DND-41 (cell line): ENCODE data around the gene SLC25A39.
A peak's percentile ranks its signal among the peaks of the same experiment; 100 is the strongest.
"Not testable (repeated sequence)": the region's sequence is repeated elsewhere in the genome, so short reads cannot be mapped to it uniquely, and the experiment has no call there.

Experiments
- ATAC-seq: fragments of 200-7000 bp; cut with Tn5 transposase; 3 replicates; pipeline ENCODE4 v1.9.1; 2021; ENCODE audit warnings: low read depth; ENCODE audit not compliant: insufficient read depth
- DNase-seq: peaks from one replicate; pipeline ENCODE4 v3.0.0-alpha.2; 2020
- H2AFZ ChIP-seq: 2 replicates; pipeline ENCODE4 v1.6.0; 2012; ENCODE audit warnings: low read depth, low read length
- H3K27ac ChIP-seq: 2 replicates; pipeline ENCODE4 v1.5.1; 2012; ENCODE audit warnings: low read length, inconsistent platforms
- H3K27me3 ChIP-seq: fragments of 200-600 bp; sonication (generic); 2 replicates; pipeline ENCODE4 v1.6.0; 2012; ENCODE audit warnings: low read length, mild to moderate bottlenecking, inconsistent platforms; ENCODE audit not compliant: insufficient read depth, poor library complexity
- H3K36me3 ChIP-seq: 2 replicates; pipeline ENCODE4 v1.5.1; 2012; ENCODE audit warnings: low read length, inconsistent platforms; ENCODE audit not compliant: insufficient read depth
- H3K4me1 ChIP-seq: 2 replicates; pipeline ENCODE4 v1.5.1; 2012; ENCODE audit warnings: mild to moderate bottlenecking, low read length; ENCODE audit not compliant: insufficient read depth
- H3K4me2 ChIP-seq: 2 replicates; pipeline ENCODE4 v1.6.0; 2012; ENCODE audit warnings: mild to moderate bottlenecking, moderate library complexity, low read length, inconsistent platforms; ENCODE audit not compliant: insufficient read depth
- H3K4me3 ChIP-seq, 2 experiments: fragments of 200-600 bp in 1 of 2; shearing (Covaris generic) in 1 of 2; 2 replicates each; pipeline ENCODE4 v1.5.1; 2012 to 2016; ENCODE audit warnings: inconsistent platforms in 2 of 2, low read length in 2 of 2, mild to moderate bottlenecking in 2 of 2, low read depth in 1 of 2, moderate library complexity in 1 of 2
- H3K79me2 ChIP-seq: 2 replicates; pipeline ENCODE4 v1.6.0; 2012; ENCODE audit warnings: low read length, inconsistent platforms; ENCODE audit not compliant: insufficient read depth
- H3K9ac ChIP-seq: 2 replicates; pipeline ENCODE4 v1.6.0; 2012; ENCODE audit warnings: low read depth, mild to moderate bottlenecking, inconsistent platforms, low read length, moderate library complexity
- H3K9me3 ChIP-seq: 2 replicates; pipeline ENCODE4 v1.5.1; 2012; ENCODE audit warnings: low read length, moderate library complexity, mild to moderate bottlenecking, inconsistent platforms; ENCODE audit not compliant: insufficient read depth, severe bottlenecking
- H4K20me1 ChIP-seq: 2 replicates; pipeline ENCODE4 v1.6.0; 2012; ENCODE audit warnings: low read length; ENCODE audit not compliant: insufficient read depth
- EZH2 ChIP-seq: IDR thresholded peaks from 3 replicates; pipeline ENCODE4 v1.6.1; 2012; ENCODE audit warnings: borderline replicate concordance, low read depth, mild to moderate bottlenecking, moderate library complexity, low read length, inconsistent platforms; ENCODE audit not compliant: severe bottlenecking
- TF ChIP-seq, protein P1 (sequence below): IDR thresholded peaks from 2 replicates; pipeline ENCODE4 v1.5.1; 2012; ENCODE audit warnings: borderline replicate concordance, low read length, moderate library complexity, mild to moderate bottlenecking; ENCODE audit not compliant: poor library complexity, severe bottlenecking; ENCODE audit errors: extremely low read depth

The SLC25A39 gene

DNA sequence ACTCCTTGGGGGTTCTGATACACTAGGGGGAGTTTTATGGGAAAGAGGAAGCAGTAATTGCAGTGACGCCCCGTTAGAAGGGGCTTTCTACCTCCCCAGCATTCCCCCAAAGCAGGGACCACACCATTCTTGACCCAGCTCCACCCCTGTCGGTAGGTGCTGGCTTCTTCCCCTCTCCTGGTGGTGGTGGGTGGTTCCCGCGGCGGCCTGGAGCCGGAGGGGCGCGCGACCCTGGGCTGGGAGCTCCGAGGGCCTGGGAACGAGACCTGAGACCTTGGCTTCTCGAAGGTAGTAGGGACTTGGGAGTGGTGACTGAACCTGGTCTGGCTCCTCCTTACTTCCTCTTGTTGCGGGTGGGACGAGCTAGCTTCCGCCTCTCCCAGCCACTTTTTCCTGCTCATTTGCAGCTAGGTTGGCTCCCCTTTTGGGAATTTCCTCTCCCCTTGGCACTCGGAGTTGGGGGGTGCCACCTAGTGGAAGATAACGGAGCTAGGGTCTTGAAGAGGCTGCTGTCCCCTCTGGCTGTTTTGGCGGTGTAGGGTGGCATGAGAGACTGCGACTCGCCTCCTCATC, 20.9 kb upstream of the SLC25A39 start:
- no peaks in the 10 kb centered on the region for H3K27me3 ChIP-seq
- no peaks in the 10 kb centered on the region for H3K9me3 ChIP-seq
- H4K20me1 ChIP-seq = peaks cover 7% of the 10 kb centered on the region; the same call in 1 of the 2 replicates
- TF ChIP-seq, protein P1, sequence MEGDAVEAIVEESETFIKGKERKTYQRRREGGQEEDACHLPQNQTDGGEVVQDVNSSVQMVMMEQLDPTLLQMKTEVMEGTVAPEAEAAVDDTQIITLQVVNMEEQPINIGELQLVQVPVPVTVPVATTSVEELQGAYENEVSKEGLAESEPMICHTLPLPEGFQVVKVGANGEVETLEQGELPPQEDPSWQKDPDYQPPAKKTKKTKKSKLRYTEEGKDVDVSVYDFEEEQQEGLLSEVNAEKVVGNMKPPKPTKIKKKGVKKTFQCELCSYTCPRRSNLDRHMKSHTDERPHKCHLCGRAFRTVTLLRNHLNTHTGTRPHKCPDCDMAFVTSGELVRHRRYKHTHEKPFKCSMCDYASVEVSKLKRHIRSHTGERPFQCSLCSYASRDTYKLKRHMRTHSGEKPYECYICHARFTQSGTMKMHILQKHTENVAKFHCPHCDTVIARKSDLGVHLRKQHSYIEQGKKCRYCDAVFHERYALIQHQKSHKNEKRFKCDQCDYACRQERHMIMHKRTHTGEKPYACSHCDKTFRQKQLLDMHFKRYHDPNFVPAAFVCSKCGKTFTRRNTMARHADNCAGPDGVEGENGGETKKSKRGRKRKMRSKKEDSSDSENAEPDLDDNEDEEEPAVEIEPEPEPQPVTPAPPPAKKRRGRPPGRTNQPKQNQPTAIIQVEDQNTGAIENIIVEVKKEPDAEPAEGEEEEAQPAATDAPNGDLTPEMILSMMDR = peak; percentile 72
- TF ChIP-seq EZH2 = no peak
- H3K9ac ChIP-seq = peak overlapping the region; percentile 71
- H3K79me2 ChIP-seq = peaks cover 11% of the 10 kb centered on the region
- ATAC-seq (peak; percentile 31), DNase-seq (peak; percentile 64)
- peak overlapping the region; percentile 86 for H2AFZ ChIP-seq
- H3K4me3 ChIP-seq = peak overlapping the region; percentile 83 to 94
- H3K4me1 ChIP-seq = peaks cover 21% of the 10 kb centered on the region
- peak overlapping the region; percentile 64 for H3K27ac ChIP-seq
- H3K4me2 ChIP-seq = peak overlapping the region; percentile 98
- peaks cover 10% of the 10 kb centered on the region for H3K36me3 ChIP-seq

DNA sequence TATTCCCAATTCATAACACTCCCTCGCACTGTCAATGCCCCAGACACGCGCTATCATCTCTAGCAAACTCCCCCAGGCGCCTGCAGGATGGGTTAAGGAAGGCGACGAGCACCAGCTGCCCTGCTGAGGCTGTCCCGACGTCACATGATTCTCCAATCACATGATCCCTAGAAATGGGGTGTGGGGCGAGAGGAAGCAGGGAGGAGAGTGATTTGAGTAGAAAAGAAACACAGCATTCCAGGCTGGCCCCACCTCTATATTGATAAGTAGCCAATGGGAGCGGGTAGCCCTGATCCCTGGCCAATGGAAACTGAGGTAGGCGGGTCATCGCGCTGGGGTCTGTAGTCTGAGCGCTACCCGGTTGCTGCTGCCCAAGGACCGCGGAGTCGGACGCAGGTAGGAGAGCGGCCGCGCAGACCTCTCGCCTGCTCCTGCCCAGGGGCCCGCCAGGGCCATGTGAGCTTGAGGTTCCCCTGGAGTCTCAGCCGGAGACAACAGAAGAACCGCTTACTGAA, 20.4 kb upstream of the SLC25A39 start, which contains the start of gene GRN:
TSS of gene GRN (plus strand) at position 364 of the 515 bp plus-strand sequence. CDS start 3,863 bp downstream, outside the sequence.
- ATAC-seq = peak; percentile 99
- peaks cover 6% of the 10 kb centered on the region; the same call in 1 of the 2 replicates for H3K36me3 ChIP-seq
- H3K4me3 ChIP-seq = peak within 1 kb of the TSS; percentile 83 to 94
- peak within 1 kb of the TSS; percentile 86 for H2AFZ ChIP-seq
- DNase-seq = peak; percentile 94
- H3K4me1 ChIP-seq = peaks cover 21% of the 10 kb centered on the region
- H4K20me1 ChIP-seq = 0 out of 2 replicates have a peak, but pooled peaks cover 5% of the 10 kb centered on the region
- H3K4me2 ChIP-seq = peak within 1 kb of the TSS; percentile 98
- no peaks in the 10 kb centered on the region for H3K9me3 ChIP-seq
- H3K27me3 ChIP-seq = no peaks in the 10 kb centered on the region
- TF ChIP-seq EZH2 = no peak
- TF ChIP-seq, protein P1 = no peak
- H3K79me2 ChIP-seq = peaks cover 11% of the 10 kb centered on the region
- peak within 1 kb of the TSS; percentile 71 for H3K9ac ChIP-seq
- H3K27ac ChIP-seq = peak within 1 kb of the TSS; percentile 64

DNA sequence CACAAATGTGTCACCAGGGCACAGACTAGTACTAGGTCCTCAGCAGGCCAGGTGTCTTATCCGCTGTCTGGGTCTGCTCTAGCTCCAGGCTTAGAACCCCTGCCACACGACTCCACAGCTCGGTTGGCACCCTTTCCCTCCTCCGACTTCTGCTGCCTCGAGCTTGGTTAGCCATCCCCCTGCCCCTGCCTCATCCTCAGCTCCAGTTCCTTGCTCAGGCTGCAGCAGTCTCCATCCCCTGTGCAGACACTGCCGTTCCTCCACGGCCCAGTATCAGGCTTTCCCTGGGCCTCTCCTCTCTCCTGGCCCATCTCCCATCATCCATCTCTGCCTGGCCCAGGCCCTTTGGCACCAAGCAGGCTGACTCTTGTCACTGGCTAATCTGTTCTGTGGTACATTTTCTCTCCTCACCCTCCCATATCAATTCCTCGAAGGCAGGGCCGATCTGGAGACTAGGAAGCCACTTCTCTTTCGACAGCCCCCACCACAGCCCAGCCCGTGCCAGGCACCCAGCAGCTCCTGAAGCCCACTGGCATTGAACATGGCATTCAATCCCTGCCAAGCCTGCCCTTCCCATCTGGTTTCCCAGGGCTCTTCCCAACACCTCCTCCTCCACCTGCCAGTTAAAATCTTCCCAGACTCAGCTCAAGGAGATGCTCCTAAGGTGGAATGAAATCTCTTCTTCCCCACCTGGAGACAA, 19.0 kb upstream of the SLC25A39 start:
- H3K27ac ChIP-seq = no peak overlapping the region
- H3K4me2 ChIP-seq = peak overlapping the region; percentile 98; the same call in 1 of the 2 replicates
- DNase-seq = no peak
- H3K9ac ChIP-seq = no peak overlapping the region
- no peak for ATAC-seq
- peaks cover 21% of the 10 kb centered on the region for H3K4me1 ChIP-seq
- no peaks in the 10 kb centered on the region for H3K27me3 ChIP-seq
- no peak overlapping the region for H3K4me3 ChIP-seq
- no peak for TF ChIP-seq EZH2
- TF ChIP-seq, protein P1 = no peak
- peaks cover 11% of the 10 kb centered on the region for H3K79me2 ChIP-seq
- H3K36me3 ChIP-seq = no peaks in the 10 kb centered on the region
- H2AFZ ChIP-seq = peak overlapping the region; percentile 64
- H3K9me3 ChIP-seq = no peaks in the 10 kb centered on the region
- H4K20me1 ChIP-seq = 0 out of 2 replicates have a peak, but pooled peaks cover 5% of the 10 kb centered on the region

DNA sequence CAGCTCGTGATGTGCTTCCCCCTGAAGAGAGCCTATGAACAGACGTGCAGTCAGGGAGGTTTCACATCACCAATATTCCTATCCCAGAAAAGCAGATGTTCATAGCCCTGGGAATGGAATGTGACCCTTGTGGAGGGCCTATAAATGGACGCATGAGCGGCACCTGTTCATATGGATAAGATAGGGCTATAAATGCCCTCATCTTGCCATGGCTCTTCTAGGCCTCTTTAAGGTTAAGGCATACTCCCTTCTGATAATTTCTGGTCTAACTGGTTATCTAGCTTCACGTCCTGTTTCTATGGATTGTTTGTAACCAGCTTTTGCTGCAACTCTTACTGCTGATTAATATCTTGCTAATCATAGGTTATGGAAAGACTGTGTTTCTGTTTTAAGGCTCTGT, 15.9 kb upstream of the SLC25A39 start:
- H4K20me1 ChIP-seq, H3K27me3 ChIP-seq, H3K36me3 ChIP-seq, DNase-seq, H3K9me3 ChIP-seq, H3K79me2 ChIP-seq, ATAC-seq, H3K4me3 ChIP-seq, H3K27ac ChIP-seq, H3K4me2 ChIP-seq, H3K9ac ChIP-seq, H2AFZ ChIP-seq: not testable (repeated sequence)
- H3K4me1 ChIP-seq = peaks cover 12% of the 10 kb centered on the region
